Stimulated activated CD4-positive, alpha-beta T cell treated with anti-CD3 and anti-CD28 coated beads, Interleukin-4, amount 100 ng/mL, for 1 hour (primary cell): ENCODE data around the gene SYDE2.
A peak's percentile ranks its signal among the peaks of the same experiment; 100 is the strongest.

Experiments used
- DNase-seq: peaks from one replicate; pipeline ENCODE4 v3.0.0-alpha.2; 2020

SYDE2 gene

DNA sequence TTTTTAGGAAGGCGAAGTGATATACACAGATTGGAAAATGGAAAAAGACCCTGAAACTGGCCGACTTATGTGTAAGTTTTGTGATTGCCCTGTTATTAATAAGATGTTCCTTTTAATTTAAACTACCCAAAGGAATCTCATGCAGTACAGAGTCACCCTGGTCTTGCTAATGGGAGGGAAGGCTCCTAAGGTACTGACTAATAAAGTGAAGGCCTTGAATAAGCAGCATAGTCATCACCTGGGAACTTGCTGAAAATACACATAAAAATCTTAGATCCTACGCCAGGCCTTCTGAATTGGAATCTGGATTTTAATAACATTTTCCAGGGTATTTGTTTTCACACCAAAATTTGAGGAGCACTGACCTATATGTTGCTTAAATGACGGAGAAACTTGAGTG is 79.1 kb downstream of the SYDE2 start:
- DNase-seq = no peak

DNA sequence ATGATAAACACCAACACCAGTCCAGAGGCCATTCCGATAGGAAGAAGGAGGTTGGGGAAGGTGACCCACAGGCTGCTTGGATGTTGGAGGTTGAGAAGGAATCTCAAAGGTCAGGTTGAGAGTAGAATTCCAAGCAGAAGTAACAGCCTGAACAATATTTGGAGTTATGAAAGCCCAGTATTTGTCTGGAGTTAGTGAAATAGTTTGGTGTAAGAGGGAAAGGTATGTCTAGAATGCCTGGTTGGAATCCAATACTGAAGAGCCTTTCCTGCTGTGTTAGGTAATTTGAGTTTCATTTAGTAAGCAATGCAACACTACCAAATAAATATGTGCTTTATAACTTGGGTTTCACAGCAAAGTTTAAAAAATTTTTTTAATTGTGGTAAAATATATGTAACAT is 82.1 kb downstream of the SYDE2 start:
- DNase-seq = no peak

DNA sequence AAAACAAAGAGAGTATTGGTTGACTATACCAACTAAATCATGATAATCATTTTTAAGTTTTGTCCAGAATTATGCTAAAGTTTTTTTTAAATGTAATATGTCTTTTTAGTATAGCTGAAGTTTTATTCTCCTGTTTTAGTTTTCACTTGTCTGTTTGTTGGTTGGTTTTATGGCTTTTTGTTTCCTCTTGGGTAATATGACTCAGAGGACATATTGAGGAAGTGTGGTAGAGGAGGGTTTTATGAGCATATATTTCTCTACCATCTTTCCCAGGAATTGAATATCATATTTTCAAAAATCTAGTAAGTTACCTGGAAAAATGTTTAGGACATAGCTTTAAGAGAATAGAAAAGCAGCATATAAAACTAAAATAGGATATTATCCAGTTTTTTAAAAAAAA is 84.0 kb downstream of the SYDE2 start:
- DNase-seq = no peak

DNA sequence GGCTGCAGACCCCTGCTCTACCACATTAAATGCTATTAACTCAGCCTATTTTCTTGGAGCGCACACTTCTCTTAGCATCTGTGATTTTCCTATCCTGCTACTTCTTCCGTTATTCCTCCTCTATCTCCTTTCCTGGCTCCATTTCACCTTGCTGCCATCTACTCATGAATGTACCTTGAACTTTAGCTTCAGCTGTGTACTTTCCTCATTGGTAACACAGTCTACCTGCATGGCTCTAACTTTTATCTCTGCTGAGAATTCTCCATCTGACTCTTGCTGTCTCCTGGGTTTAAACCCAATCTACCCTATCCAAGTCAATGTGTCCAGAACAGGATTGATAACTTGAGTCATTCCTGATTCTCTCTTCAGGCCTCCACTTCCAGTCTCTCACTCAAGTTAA is 84.9 kb downstream of the SYDE2 start:
- no peak for DNase-seq

DNA sequence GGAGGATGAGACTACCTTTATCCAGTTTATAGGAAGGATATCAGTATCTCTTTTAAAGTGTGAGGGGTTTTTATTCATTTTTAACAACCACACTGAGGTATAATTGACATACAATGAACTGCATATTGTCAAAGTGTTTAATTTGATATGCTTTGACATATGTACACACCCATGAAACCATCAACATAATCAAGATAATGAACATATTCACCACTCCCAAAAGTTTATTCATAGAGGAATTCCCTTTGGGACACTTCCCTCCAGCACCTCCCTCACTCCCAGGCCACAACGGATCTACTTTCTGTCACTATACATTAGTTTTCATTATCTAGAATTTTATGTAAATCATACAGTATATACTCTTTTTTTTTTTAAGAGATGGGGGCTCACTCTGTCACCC is 89.1 kb downstream of the SYDE2 start:
- no peak for DNase-seq

DNA sequence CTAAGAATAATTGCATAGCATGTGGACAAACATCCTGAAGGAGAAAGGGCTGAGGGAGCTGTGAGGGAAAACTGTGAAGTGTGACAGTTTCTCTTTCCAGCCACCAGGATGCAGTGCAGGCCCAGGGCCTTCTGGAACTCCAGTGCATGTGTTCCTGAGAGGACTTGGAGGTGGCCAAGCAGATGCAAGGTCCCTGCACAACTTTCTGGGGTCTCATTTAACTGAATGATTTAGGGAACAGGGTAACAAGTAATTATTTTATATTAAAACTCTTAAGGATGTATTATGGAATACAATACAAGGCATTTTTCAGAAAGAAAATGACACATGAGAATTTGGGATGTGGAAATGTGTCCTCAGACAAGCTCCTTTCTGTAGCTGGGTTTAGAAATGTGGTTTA is 91.3 kb downstream of the SYDE2 start:
- peak; percentile 16 for DNase-seq
